Fibroblast of lung (primary cell): ENCODE data around the gene PRKAG2. TPM values are rescaled to one million over a fixed set of nuclear protein-coding genes. Genes with fewer than 3 reads are reported as not detected.
A peak's percentile ranks its signal among the peaks of the same experiment; 100 is the strongest.

Experiments
- DNase-seq, 2 donors: peaks; one replicate each; pipeline versions ENCODE4 v3.0.0 to v3.0.0-alpha.2; 2010; ENCODE audit warnings: low read depth in 2 of 2
- H2AFZ ChIP-seq: 2 replicates; pipeline ENCODE4 v1.5.1; 2012; ENCODE audit warnings: low read length, control low read depth, inconsistent platforms
- H3K27ac ChIP-seq: 2 replicates; pipeline ENCODE4 v1.5.1; 2011; ENCODE audit warnings: low read length, control low read depth; ENCODE audit not compliant: insufficient read depth
- H3K27me3 ChIP-seq: 2 replicates; pipeline ENCODE4 v1.5.1; 2011; ENCODE audit warnings: mild to moderate bottlenecking, low read length; ENCODE audit not compliant: control insufficient read depth, insufficient read depth
- H3K36me3 ChIP-seq: 2 replicates; pipeline ENCODE4 v1.5.1; 2011; ENCODE audit warnings: low read length; ENCODE audit not compliant: control insufficient read depth, insufficient read depth
- H3K4me1 ChIP-seq: 2 replicates; pipeline ENCODE4 v1.5.1; 2011; ENCODE audit warnings: low read length; ENCODE audit not compliant: control insufficient read depth, insufficient read depth; ENCODE audit errors: extremely low read depth
- H3K4me2 ChIP-seq: 2 replicates; pipeline ENCODE4 v1.5.1; 2011; ENCODE audit warnings: low read length, control low read depth; ENCODE audit not compliant: insufficient read depth; ENCODE audit errors: extremely low read depth
- H3K4me3 ChIP-seq, 4 experiments: fragments of 200-600 bp in 1 of 4; sonication (generic) in 1 of 4; replicated peaks in 1 of 4; 2 replicates each; pipeline ENCODE4 v1.5.1; 2011 to 2016; ENCODE audit warnings: low read length in 4 of 4, low read depth in 3 of 4, mild to moderate bottlenecking in 3 of 4, control low read depth in 2 of 4, inconsistent platforms in 1 of 4, mixed read lengths in 1 of 4; ENCODE audit not compliant: insufficient read depth in 1 of 4; ENCODE audit errors: control extremely low read depth in 1 of 4
- H3K79me2 ChIP-seq: 2 replicates; pipeline ENCODE4 v1.5.1; 2012; ENCODE audit warnings: mild to moderate bottlenecking, low read length, inconsistent platforms; ENCODE audit not compliant: control insufficient read depth, insufficient read depth
- H3K9ac ChIP-seq: 2 replicates; pipeline ENCODE4 v1.5.1; 2011; ENCODE audit warnings: mild to moderate bottlenecking, low read length, control low read depth; ENCODE audit not compliant: insufficient read depth
- H3K9me3 ChIP-seq: 2 replicates; pipeline ENCODE4 v1.5.1; 2012; ENCODE audit warnings: low read depth, low read length; ENCODE audit not compliant: control insufficient read depth, insufficient read depth
- H4K20me1 ChIP-seq: 2 replicates; pipeline ENCODE4 v1.5.1; 2011; ENCODE audit warnings: low read length; ENCODE audit not compliant: control insufficient read depth, insufficient read depth; ENCODE audit errors: extremely low read depth
- EZH2 ChIP-seq: IDR thresholded peaks from 2 replicates; pipeline ENCODE4 v1.5.1; 2012; ENCODE audit warnings: low read length, control low read depth, mild to moderate bottlenecking; ENCODE audit errors: missing control alignments
- polyA plus RNA-seq, 2 donors: library from polyadenylated mRNA; depleted of rRNA in 1 of 2; stranded (reverse) in 1 of 2; unstranded in 1 of 2; fragments of >200 nt; gene quantifications; 2 replicates each; pipeline ENCODE4 v1.2.1, GENCODE V29; 2011 to 2012; ENCODE audit warnings: missing spikeins in 1 of 2
- total RNA-seq: library from RNA; depleted of rRNA; stranded (reverse); fragments of >200 nt; gene quantifications from 2 replicates; pipeline ENCODE4 v1.2.1, GENCODE V29; 2014
- TF ChIP-seq, protein P1 (sequence below), 2 donors: IDR thresholded peaks in 1 of 2; conservative IDR thresholded peaks in 1 of 2; 1 replicate in 1 of 2; 2 replicates in 1 of 2; pipeline ENCODE4 v1.5.1; 2011 to 2012; ENCODE audit warnings: low read length in 2 of 2, control low read depth in 1 of 2, inconsistent platforms in 1 of 2, low read depth in 1 of 2, mild to moderate bottlenecking in 1 of 2

Gene PRKAG2
- total and polyA plus RNA-seq, 2 donors (not counting 1 experiment from before 2014, with no cell fraction given), result 11.9 to 56.7 TPM

DNA sequence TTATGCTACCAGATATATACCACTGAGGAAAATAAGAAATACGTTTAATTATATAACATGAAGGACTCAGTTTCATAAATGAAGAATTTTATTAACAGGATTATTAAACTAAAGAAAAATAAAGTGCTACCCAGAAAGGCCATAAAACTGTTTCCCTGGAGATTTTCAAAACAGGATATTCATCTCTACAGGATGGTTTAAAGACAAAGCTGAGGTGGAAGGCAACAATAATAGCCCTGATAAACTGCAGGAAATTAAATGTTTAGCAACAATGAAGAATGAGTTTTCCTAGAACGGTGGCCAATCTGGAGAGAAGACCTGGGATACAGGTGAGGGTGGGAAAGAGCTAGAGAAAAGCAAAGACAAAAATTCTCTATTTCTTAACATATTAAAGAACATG lies 369.1 kb downstream of the PRKAG2 start:
- no peaks in the 10 kb centered on the region for H3K27me3 ChIP-seq
- H3K9me3 ChIP-seq, result no peaks in the 10 kb centered on the region
- no peaks in the 10 kb centered on the region for H3K36me3 ChIP-seq
- H3K9ac ChIP-seq, result no peak overlapping the region
- H3K79me2 ChIP-seq, result peaks cover 93% of the 10 kb centered on the region
- TF ChIP-seq, protein P1, sequence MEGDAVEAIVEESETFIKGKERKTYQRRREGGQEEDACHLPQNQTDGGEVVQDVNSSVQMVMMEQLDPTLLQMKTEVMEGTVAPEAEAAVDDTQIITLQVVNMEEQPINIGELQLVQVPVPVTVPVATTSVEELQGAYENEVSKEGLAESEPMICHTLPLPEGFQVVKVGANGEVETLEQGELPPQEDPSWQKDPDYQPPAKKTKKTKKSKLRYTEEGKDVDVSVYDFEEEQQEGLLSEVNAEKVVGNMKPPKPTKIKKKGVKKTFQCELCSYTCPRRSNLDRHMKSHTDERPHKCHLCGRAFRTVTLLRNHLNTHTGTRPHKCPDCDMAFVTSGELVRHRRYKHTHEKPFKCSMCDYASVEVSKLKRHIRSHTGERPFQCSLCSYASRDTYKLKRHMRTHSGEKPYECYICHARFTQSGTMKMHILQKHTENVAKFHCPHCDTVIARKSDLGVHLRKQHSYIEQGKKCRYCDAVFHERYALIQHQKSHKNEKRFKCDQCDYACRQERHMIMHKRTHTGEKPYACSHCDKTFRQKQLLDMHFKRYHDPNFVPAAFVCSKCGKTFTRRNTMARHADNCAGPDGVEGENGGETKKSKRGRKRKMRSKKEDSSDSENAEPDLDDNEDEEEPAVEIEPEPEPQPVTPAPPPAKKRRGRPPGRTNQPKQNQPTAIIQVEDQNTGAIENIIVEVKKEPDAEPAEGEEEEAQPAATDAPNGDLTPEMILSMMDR (conservative IDR thresholded peaks at IDR 0.05 in 1 of 2, IDR thresholded peaks at IDR 0.05 in 1 of 2; ENCODE audit: low read depth in 1 of 2, low read length in 2 of 2), result no peak
- TF ChIP-seq EZH2, result no peak
- H2AFZ ChIP-seq, result no peak overlapping the region
- no peak for DNase-seq
- peaks cover 7% of the 10 kb centered on the region for H4K20me1 ChIP-seq
- H3K4me3 ChIP-seq, result no peak overlapping the region
- H3K27ac ChIP-seq, result no peak overlapping the region
- H3K4me2 ChIP-seq, result no peak overlapping the region
- H3K4me1 ChIP-seq, result peaks cover 11% of the 10 kb centered on the region

DNA sequence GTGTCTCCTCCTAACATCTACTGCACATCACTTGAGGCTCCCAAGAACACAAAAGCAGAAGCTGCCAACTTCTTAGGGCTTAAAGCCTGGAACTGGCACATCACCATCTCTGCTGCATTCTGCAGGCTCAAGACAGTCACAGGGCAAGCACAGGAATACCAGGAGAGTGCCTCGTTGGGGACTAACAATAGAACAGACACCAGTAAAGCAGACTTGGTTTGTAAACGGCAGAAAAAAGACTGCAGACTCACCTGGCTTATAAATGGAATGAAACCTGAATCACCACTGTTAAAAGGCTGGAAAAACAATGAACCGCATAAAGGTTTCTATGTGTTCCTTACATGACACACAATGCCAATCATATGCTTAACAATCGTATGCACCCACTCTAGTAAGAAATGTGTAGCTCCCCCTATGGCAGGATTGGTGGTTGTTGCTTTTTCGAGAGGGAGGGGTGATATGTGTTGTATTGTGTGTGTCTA lies 370.0 kb downstream of the PRKAG2 start:
- H3K27ac ChIP-seq, result no peak overlapping the region
- H3K4me1 ChIP-seq, result peaks cover 9% of the 10 kb centered on the region
- DNase-seq, result no peak

More for the DNA sequence above, 370.0 kb downstream of the PRKAG2 start:
- Histone ChIP-seq H3K4me3 (no peak overlapping the region), H3K9me3 (no peaks in the 10 kb centered on the region), H3K4me2 (no peak overlapping the region), H3K79me2 (peaks cover 93% of the 10 kb centered on the region), H3K27me3 (no peaks in the 10 kb centered on the region), H4K20me1 (peaks cover 3% of the 10 kb centered on the region), H3K9ac (no peak overlapping the region), H2AFZ (no peak overlapping the region), H3K36me3 (no peaks in the 10 kb centered on the region)
- TF ChIP-seq, protein P1 (conservative IDR thresholded peaks at IDR 0.05 in 1 of 2, IDR thresholded peaks at IDR 0.05 in 1 of 2; ENCODE audit: low read depth in 1 of 2, low read length in 2 of 2), result peak in 1 of 2 donors; percentile 23
- no peak for TF ChIP-seq EZH2

Other genes starting within 250 kb of the PRKAG2 start
- not detected in 2 replicates for gene GALNTL5, start 79.3 kb upstream of the PRKAG2 start, total RNA-seq
- not detected in 2 replicates for gene GALNTL5, start 79.3 kb upstream of the PRKAG2 start, polyA plus RNA-seq
- gene GALNT11, start 148.6 kb upstream of the PRKAG2 start, total RNA-seq, result 32.4 and 43.8 TPM in 2 replicates
- 43.9 and 56.3 TPM in 2 replicates for gene GALNT11, start 148.6 kb upstream of the PRKAG2 start, polyA plus RNA-seq